ENCODE measurements around the gene IL17REL.

IL17REL gene

GRCh38 chr22:50012211-50013181 lies at the start of gene IL17REL:
TSS of gene IL17REL (minus strand) at chr22:50012765. CDS start at chr22:50012646, 119 bp downstream.
- DNase-seq: no peak

DNA sequence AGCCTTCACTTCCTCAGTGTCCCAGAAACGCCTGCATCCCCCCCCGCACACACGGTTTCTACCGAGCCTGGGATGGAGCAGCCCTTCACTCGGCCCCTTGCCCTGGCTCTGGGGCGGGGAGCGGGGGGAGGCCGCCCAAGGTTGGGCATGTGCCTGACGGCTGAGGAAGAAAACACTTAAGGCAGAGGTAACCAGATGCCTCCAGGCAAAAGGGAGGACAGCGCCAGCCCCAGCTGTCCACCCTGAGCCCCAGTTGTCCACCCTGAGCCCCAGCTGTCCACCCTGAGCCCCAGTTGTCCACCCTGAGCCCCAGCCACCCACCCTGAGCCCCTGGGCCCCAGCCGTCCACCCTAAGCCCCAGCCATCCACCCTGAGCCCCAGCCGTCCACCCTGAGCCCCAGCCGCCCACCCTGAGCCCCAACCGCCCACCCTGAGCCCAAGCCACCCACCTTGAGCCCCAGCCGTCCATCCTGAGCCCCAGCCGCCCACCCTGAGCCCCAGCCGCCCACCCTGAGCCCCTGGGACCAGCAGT lies 49.3 kb upstream of the IL17REL start:
- DNase-seq: no peak

GRCh38 chr22:50061141-50061823 lies 48.7 kb upstream of the IL17REL start:
- DNase-seq: no peak

DNA sequence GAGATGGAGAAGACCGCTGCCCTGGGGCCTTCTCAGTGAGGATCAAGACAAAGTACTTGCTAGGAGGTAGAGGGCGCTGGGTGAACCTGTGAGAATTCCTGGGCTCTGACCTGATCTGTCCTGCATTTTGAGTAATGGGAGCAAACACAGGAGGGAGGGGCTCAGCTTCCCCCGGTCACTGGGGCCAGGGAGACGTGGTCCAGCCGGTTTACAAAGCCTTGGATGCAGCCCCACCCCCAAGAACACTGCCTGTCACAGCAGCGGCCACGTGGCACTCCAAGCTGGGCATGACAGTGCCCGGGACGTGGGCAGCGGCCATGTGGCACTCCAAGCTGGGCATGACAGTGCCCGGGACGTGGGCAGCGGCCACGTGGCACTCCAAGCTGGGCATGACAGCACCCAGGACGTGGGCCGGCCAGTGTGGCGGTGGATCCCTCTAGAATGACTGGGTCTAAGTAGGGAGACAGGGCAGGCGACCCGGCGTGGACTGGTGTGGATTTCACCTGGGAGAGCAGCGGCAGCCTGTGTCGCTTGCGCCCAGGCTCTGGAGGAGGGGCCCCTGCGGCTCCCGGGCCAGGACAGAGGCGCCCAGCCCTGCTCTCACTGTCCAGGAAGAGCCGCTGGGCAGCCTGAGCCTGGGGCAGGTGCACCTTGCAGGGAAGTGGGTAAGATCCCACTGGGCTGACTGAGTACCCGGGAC lies 48.0 kb upstream of the IL17REL start:
- DNase-seq: no peak

GRCh38 chr22:50059881-50060262 lies 47.3 kb upstream of the IL17REL start:
- DNase-seq: no peak

DNA sequence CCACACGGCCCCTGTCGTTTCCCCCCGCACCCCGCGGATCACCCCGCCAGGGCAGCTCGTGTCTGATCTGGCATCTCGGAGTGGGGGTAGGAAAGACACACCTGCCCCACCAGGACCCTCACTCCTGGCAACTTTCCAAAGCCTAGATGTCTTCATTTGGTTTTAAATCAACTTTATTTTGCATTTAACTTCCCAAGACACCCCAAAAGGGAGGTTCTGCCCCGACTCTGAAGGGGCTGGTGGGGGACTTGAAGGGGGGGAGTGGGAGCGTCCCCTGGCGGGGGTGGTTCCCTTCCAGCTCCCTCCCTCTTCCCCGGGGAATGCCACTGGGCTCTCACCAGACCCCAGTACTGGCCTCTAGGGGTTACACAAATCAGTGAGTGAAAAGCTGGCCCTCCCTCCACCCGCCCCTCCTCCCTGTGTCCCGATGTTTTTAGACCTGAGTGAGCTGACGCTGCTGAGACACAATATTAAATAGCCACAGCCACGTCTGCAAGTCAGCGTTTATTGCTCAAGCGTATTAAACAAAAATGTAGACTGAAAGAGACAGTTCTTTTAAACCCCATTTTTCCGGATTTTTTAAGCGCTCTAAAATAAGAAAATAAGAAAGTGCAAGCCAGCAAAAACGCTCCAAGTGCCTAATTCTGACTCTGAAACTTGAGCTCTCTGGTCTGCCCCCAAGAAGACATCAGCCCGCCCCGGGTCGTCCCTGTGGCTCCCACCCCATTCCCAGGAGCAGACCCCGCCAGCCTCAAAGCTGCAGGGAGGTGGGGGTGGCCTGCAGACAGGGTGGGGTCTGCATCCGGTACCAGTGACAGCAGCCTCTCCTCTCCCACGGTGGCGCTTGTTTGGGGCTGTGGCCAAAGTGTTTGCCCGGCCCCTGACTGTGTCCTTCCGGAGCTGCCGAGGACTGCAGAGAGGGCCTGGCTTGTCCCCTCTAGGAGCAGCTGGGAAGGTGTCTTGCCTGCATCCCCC lies 46.6 kb upstream of the IL17REL start:
- DNase-seq: no peak

DNA sequence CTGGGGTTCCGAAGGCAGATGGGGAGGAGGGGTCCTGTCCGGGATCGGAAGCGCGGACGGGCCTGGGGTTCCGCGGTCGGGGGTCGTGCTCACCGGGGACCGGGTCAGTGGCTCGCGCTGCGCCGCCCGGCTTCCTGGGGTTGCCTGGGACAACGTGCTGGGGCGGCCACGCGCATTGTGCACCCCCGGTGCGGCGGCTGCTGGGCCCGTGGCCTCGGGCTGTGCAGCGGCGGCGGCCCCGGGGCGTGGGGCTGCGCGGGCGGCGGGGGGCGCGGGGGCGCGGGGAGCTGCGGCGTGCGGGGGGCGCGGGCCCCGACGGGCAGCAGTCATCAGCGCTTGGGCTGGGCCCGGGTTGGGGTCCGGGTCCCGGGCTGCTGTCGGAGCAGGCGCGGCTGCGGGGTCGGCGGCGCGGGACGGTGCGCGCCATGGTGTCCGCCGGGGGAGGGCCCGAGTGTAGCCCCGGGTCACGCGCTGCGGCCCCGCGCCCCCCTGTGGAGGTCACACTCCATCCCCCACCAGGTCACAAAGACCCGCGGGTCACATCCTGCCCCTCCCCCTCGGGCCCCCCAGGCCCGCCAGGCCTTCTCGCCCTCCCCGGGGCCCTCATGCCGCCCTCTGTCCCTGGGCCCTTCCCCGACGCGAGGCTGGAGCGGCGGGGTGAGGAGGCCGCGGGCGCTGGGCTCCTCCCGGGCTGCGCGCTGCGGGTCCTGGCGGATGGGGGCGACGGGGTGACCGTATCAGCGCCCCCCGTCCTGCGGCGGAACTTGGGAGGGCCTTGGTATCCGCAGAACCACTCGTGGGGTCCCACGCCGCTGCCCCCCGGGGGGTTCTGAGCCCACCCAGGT lies 45.7 kb upstream of the IL17REL start, which contains the start of gene TTLL8:
TSS of gene TTLL8 (minus strand) at position 238 of the 845 bp plus-strand sequence.
- DNase-seq: no peak

DNA sequence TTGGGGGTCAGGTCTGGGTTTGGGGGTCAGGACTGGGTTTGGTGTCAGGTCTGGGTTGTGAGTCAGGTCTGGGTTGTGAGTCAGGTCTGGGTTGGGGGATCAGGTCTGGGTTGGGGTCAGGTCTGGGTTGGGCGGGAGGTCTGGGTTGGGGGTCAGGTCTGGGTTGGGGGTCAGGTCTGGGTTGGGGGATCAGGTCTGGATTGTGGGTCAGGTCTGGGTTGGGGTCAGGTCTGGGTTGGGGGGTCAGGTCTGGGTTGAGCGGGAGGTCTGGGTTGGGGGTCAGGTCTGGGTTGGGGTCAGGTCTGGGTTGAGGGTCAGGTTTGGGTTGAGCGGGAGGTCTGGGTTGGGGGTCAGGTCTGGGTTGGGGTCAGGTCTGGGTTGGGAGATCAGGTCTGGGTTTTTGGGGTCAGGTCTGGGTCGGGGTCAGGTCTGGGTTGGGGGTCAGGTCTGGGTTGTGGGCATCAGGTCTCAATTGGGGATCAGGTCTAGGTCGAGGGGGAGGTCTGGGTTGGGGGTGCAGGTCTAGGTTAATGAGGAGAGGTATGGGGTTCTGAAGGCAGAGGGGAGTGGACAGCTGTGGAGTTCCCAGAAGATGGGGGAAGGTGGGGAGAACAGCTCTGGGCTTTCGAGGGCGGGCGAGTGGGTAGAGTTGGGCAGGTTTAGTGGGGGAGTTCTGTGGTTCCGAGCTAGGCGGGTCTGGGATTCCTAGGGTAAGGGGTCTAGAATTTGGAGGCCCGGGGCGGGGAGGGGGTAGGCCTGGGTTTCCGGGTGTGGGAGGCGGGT lies 44.9 kb upstream of the IL17REL start:
- DNase-seq: no peak

DNA sequence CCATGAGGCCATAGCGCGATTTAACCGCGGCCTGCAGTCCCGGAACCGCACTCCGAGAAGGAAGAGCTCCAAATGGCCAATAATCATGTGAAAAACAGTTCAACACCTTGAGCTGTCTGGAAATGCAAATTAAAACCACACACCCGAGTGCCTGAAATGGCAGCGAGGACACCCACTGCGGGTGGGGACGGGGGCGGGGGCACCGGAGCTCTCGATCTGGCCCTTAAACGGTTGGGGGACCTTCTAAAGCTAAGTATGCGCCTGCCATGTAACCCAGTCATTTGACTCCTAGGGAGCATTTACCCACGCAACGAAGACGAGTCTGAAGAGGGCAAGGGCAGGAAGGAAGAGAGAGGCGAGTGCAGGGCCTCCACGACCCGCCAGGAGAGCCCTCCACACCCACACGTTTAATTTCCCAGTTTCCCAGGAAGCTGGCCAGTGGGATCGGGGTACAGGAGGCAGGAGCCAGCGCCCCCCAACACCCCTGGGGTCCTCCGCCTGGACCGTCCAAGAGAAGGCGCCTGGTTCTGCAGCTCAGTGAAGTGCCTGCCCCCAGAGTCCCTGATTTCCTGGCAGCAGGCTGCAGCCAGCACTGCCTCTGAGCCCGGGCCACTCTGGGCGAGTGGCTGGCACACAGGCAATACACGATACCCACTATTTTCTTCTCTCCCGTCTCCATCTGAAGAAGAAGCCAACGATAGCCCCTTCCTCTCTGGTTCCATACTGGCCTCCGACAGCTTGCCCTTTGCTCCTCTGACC lies 43.8 kb upstream of the IL17REL start:
- DNase-seq: no peak

DNA sequence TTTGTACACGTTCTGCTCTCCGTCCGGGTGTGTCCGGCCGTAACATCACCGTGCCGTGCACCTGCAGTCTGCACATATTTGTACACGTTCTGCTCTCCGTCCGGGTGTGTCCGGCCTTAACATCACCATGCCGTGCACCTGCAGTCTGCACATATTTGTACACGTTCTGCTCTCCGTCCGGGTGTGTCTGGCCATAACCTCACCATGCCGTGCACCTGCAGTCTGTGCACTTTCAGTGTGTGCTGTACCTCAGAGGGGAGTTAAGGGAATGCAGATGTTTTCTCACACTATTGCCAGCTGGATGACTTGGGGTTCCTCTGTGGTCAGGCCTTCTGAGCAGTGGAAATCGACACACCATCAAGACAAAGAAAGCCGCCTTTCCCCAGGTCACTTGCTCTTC lies 41.3 kb upstream of the IL17REL start:
- DNase-seq: no peak

GRCh38 chr22:50051930-50052329 lies 39.4 kb upstream of the IL17REL start:
- DNase-seq: no peak

DNA sequence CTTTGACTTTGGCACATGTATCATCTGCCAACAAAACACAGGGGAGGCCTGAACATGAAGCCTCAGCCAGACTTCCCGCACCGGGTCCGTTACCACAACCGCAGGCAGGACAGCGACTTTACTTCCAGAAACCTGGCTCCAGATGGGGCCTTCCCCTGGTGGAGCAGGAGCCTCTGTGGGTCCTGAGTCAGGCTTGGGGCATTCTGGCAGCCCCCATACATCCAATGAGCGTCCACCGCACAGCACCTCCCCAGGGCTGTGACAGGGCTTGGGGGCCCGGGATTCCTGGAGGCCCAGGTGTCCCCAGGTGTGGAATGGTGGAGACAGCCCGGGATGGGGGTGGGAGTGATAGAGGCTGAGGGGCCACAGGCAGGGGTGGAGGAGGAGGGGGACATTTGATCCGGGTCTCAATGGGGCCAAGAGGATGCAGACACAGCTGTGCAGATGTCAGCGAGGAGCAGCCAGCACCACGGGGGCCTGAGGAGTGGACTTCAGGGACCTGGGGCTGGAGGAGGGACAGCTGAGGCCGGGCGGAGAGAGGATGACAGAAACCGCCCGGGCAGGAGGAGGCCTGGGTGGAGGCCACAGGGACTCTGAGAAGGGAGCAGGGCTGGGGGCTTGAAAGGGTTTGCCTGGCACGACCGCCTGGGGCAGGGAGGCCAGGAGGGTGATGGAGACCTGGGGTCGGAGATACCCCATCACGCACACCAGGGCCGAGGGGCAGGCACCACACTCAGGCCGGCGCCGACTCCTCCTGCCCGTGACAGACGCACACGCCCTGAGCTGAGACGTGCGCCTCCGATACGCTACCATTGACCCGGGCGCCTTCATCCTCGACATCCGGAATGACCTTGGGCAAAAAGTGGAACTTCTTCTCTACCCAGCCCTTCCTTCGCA lies 37.0 kb upstream of the IL17REL start:
- no peak for DNase-seq

- DNase-seq: no peak
These were observed 36.3 kb upstream of the IL17REL start for GRCh38 chr22:50048836-50049235.

GRCh38 chr22:50048061-50048765 lies 35.6 kb upstream of the IL17REL start:
- DNase-seq: no peak

DNA sequence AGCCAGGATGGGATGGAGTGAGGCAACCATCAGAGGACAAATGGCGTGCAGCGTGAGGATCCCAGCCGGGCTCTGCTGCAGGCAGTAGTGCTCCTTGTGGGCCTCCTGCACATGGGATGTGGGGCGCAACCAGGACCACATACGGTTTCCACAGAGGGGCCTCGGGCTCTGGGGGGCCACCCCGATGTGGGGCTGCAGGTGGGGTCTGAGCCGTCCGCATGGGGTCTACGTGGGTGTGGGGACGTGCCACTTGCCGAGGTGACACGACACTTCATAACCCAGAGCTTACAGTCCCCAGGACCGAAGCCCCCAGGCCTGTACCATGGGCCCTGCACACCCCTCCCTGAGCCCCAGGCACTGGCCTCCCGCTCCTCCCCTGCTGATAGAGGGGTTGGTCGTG lies 34.8 kb upstream of the IL17REL start:
- no peak for DNase-seq

GRCh38 chr22:50046481-50047245 lies 34.1 kb upstream of the IL17REL start:
- no peak for DNase-seq

DNA sequence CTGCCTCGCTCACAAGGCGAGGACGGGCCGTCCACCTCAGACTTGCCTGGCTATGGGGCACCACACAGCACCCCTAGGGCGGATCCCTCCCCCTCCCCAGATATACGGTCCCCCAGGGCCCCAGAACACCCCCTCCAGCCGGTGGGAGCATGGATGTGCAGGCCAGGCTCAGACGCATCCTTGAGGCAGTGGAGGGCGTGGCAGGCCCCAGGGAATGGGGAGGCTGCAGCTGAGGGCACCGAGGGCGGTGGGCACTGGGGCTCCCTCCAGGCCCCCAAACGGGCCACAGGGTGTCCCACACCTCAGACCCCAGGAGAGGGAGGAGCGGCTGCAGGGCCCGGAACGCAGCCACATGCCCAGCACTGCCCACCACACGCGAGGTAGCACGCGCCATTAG lies 33.5 kb upstream of the IL17REL start:
- no peak for DNase-seq

Measured in stimulated activated CD4-positive, alpha-beta T cell treated with anti-CD3 and anti-CD28 coated beads, Interleukin-2, amount 100 ng/mL, for 24 hours (primary cell).